ENCODE data around the gene CDPF1. TPM values are rescaled to one million over a fixed set of nuclear protein-coding genes. Genes with fewer than 3 reads are reported as not detected.

CDPF1 gene
- total RNA-seq, 1 experiment from 2014 or later, result 16.3 TPM

GRCh38 chr22:46273432-46274148 lies 23.5 kb upstream of the CDPF1 start:
- DNase-seq (ENCODE audit: low read depth, low spot score), result no peak
- RAD21 ChIA-PET (ENCODE audit: low non-redundant PET in 1 of 2, low total read pairs in 2 of 2, uncharacterized antibody in 2 of 2, unreplicated experiment in 2 of 2), result no interaction called here
- no peak overlapping the region for H3K9ac ChIP-seq (ENCODE audit: low read length)
- peaks cover 0 to 8% of the 10 kb centered on the region in 2 experiments; a peak in 3 of 4 replicates for H3K4me1 ChIP-seq (ENCODE audit: control insufficient read depth in 1 of 2, insufficient read depth in 2 of 2, low read length in 2 of 2)
- no peaks in the 10 kb centered on the region for H3K79me2 ChIP-seq (ENCODE audit: insufficient read depth, low read length)
- intact Hi-C loops (cut with micrococcal nuclease), result no loop called here
- no TSS peak for BruUV-seq (replicated peaks)
- no peak for TF ChIP-seq ATF3 (IDR thresholded peaks at IDR 0.05)
- no peak for TF ChIP-seq JUND (IDR thresholded peaks at IDR 0.05)
- no peak for TF ChIP-seq EGR1 (IDR thresholded peaks at IDR 0.05; ENCODE audit: low read depth)
- no peak for TF ChIP-seq FOSL1 (IDR thresholded peaks at IDR 0.05; ENCODE audit: low read depth)
- TF ChIP-seq CEBPB (IDR thresholded peaks at IDR 0.05; ENCODE audit: low read depth), result no peak
- TF ChIP-seq TCF7L2 (IDR thresholded peaks at IDR 0.05; ENCODE audit: borderline replicate concordance, extremely low read depth, insufficient read depth, insufficient read length), result no peak
- no peak for TF ChIP-seq CBX3 (IDR thresholded peaks at IDR 0.05; ENCODE audit: low read depth)
- no peak for TF ChIP-seq ELF1 (IDR thresholded peaks at IDR 0.05; ENCODE audit: borderline replicate concordance, low read depth)
- no peak for TF ChIP-seq EZH2phosphoT487 (IDR thresholded peaks at IDR 0.05; ENCODE audit: borderline replicate concordance)
- no peak for TF ChIP-seq MAX (IDR thresholded peaks at IDR 0.05)
- no peak for TF ChIP-seq YY1 (IDR thresholded peaks at IDR 0.05; ENCODE audit: extremely low read depth, insufficient replicate concordance, low read depth, low read length)
- no peak for TF ChIP-seq REST (IDR thresholded peaks at IDR 0.05; ENCODE audit: low read depth)
- no peak for TF ChIP-seq SIN3A (IDR thresholded peaks at IDR 0.05; ENCODE audit: low read depth)
- no peak for TF ChIP-seq ZBTB33 (IDR thresholded peaks at IDR 0.05; ENCODE audit: extremely low read depth, insufficient replicate concordance, low read length)
- H3K4me3 ChIP-seq (replicated peaks in 1 of 2; ENCODE audit: low read depth in 1 of 2, low read length in 2 of 2), result no peak overlapping the region
- no peaks in the 10 kb centered on the region for H3K9me2 ChIP-seq (ENCODE audit: insufficient read depth)
- no peaks in the 10 kb centered on the region for H4K20me1 ChIP-seq (ENCODE audit: insufficient read depth)
- H2AFZ ChIP-seq (ENCODE audit: low read depth, low read length, poor library complexity, severe bottlenecking), result no peak overlapping the region
- H3K27ac ChIP-seq (ENCODE audit: low read depth, low read length), result no peak overlapping the region
- peaks cover 10 to 35% of the 10 kb centered on the region in 2 experiments for H3K36me3 ChIP-seq (ENCODE audit: control insufficient read depth in 1 of 2, insufficient read depth in 2 of 2, low read length in 2 of 2)
- CTCF ChIA-PET, result no interaction called here
- no peak for ATAC-seq
- POLR2A ChIA-PET, result no interaction called here
- peaks cover 0 to 5% of the 10 kb centered on the region in 2 experiments; a peak in 1 of 4 replicates for H3K9me3 ChIP-seq (ENCODE audit: control insufficient read depth in 1 of 2, insufficient read depth in 1 of 2, low read depth in 1 of 2, low read length in 2 of 2)
- no peaks in the 10 kb centered on the region for H3K27me3 ChIP-seq (ENCODE audit: insufficient read depth, low read length)
- no peak overlapping the region for H3K4me2 ChIP-seq (ENCODE audit: low read length)

Data from HCT116 (cell line).